Spleen (tissue), 11 donors: ENCODE data around the gene COBLL1. TPM values are rescaled to one million over a fixed set of nuclear protein-coding genes. Genes with fewer than 3 reads are reported as not detected.

ENCODE experiments used
- DNase-seq: peaks from one replicate; pipeline ENCODE4 v3.0.0-alpha.2; 2020
- H3K27ac ChIP-seq, 8 donors: fragments of 200-600 bp; sonication (generic) in 7 of 8; 1 replicate in 4 of 8; 2 replicates in 4 of 8; pipeline versions ENCODE4 v1.5.0 to v1.8.0; 2016 to 2021; ENCODE audit warnings: inconsistent platforms in 4 of 8, mild to moderate bottlenecking in 4 of 8, moderate library complexity in 1 of 8
- H3K27me3 ChIP-seq, 7 donors: fragments of 200-600 bp; sonication (generic) in 6 of 7; replicated peaks in 1 of 7; 1 replicate in 4 of 7; 2 replicates in 3 of 7; pipeline versions ENCODE4 v1.5.0 to v1.8.0; 2016 to 2021; ENCODE audit warnings: inconsistent platforms in 3 of 7, mild to moderate bottlenecking in 1 of 7
- H3K36me3 ChIP-seq, 6 donors: fragments of 200-600 bp; sonication (generic) in 5 of 6; 1 replicate in 4 of 6; 2 replicates in 2 of 6; pipeline versions ENCODE4 v1.5.0 to v1.8.0; 2016 to 2021; ENCODE audit warnings: inconsistent platforms in 2 of 6
- H3K4me1 ChIP-seq, 6 donors: fragments of 200-600 bp; sonication (generic) in 5 of 6; 1 replicate in 3 of 6; 2 replicates in 3 of 6; pipeline versions ENCODE4 v1.5.0 to v1.8.0; 2016 to 2021; ENCODE audit warnings: inconsistent platforms in 3 of 6
- H3K4me3 ChIP-seq, 8 donors: fragments of 200-600 bp; sonication (generic) in 7 of 8; 1 replicate in 4 of 8; 2 replicates in 4 of 8; pipeline versions ENCODE4 v1.5.0 to v1.8.0; 2016 to 2021; ENCODE audit warnings: inconsistent platforms in 4 of 8, mild to moderate bottlenecking in 4 of 8, moderate library complexity in 2 of 8
- H3K9me3 ChIP-seq, 8 donors: fragments of 200-600 bp; sonication (generic) in 7 of 8; 1 replicate in 4 of 8; 2 replicates in 4 of 8; pipeline versions ENCODE4 v1.5.0 to v1.8.0; 2016 to 2021; ENCODE audit warnings: inconsistent platforms in 4 of 8
- CTCF ChIP-seq, 11 experiments: fragments of 200-600 bp in 7 of 11; fragments of 450-650 bp in 4 of 11; sonication (generic) in 4 of 11; IDR thresholded peaks in 8 of 11; conservative IDR thresholded peaks in 3 of 11; 1 replicate in 7 of 11; 2 replicates in 4 of 11; pipeline versions ENCODE4 v1.4.0 to v1.8.0; 2016 to 2021; ENCODE audit warnings: antibody characterized with exemption in 11 of 11, inconsistent platforms in 4 of 11, mild to moderate bottlenecking in 1 of 11
- POLR2A ChIP-seq, 3 donors: fragments of 450-650 bp; IDR thresholded peaks; one replicate each; pipeline ENCODE4 v1.5.1; 2017; ENCODE audit warnings: antibody characterized with exemption in 3 of 3, mild to moderate bottlenecking in 1 of 3
- POLR2AphosphoS5 ChIP-seq, 3 donors: sonication (generic); formaldehyde crosslinking; IDR thresholded peaks; one replicate each; pipeline ENCODE4 v1.5.1; 2017; ENCODE audit warnings: antibody characterized with exemption in 3 of 3
- WGBS, 5 donors: extraction: QIAGEN DNeasy Blood & Tissue Kit in 3 of 5; methylation state at CpG; one replicate each; pipeline versions ENCODE4 v1.1.5 to v1.1.7; 2013 to 2018; 5-methylcytosine and 5-hydroxymethylcytosine counted together
- intact Hi-C: fragments of 100-400 bp; cut with DNase I; formaldehyde crosslinking; loops from one replicate; pipeline ENCODE4 v1.15.0; 2023; ENCODE audit warnings: low total_unique reads
- polyA plus RNA-seq, 3 donors: library from polyadenylated mRNA; stranded (reverse); fragments of 200-250 nt; gene quantifications; one replicate each; pipeline ENCODE4 v1.2.1, GENCODE V29; 2013
- total RNA-seq, 7 donors: library from RNA; depleted of rRNA in 3 of 7; stranded (reverse); fragments of >200 nt in 3 of 7; fragmentation: NEBNext Ultra II Directional in 4 of 7; extraction: Animal tissue kit (Norgen Biotek cat#: 25700) in 4 of 7; gene quantifications; one replicate each; pipeline versions ENCODE4 v1.1.0 to v1.2.1, GENCODE V29; 2016 to 2021
- donor health status: healthy with polysubstance abuse.
- donor health status: DM: no; HTN: no; CAD: no; lungs with moderate emphysema.
- donor health status: DM: no; HTN: no; CAD: no.
- donor health status: Bipolar disorder and iron deficiency.
- donor health status: healthy.
- donor health status: DM: no; HTN: no; CAD: no.
- donor health status: DM: yes; HTN: yes; CAD: no.

Gene COBLL1
- total and polyA plus RNA-seq, 10 donors = 6.4 to 86.8 (median 49.9) TPM

GRCh38 chr2:164785457-164785856 lies 56.2 kb downstream of the COBLL1 start:
- peak overlapping the region in 1 of 8 donors; percentile 5 for H3K27ac ChIP-seq
- H3K36me3 ChIP-seq = no peaks in the 10 kb centered on the region
- 2 to 23% (median 10%) methylated on average over 1 of the region's 1 CpG for WGBS, 5 donors
- TF ChIP-seq CTCF (IDR thresholded peaks at IDR 0.05 in 8 of 11, conservative IDR thresholded peaks at IDR 0.05 in 3 of 11) (no peak), POLR2A (IDR thresholded peaks at IDR 0.05) (no peak), POLR2AphosphoS5 (IDR thresholded peaks at IDR 0.05) (no peak)
- no peak for DNase-seq
- H3K4me1 ChIP-seq = peaks cover 0 to 16% (median 2%) of the 10 kb centered on the region in 6 donors
- intact Hi-C loops = no loop called here
- H3K9me3 ChIP-seq = no peaks in the 10 kb centered on the region
- no peaks in the 10 kb centered on the region for H3K27me3 ChIP-seq
- no peak overlapping the region for H3K4me3 ChIP-seq

DNA sequence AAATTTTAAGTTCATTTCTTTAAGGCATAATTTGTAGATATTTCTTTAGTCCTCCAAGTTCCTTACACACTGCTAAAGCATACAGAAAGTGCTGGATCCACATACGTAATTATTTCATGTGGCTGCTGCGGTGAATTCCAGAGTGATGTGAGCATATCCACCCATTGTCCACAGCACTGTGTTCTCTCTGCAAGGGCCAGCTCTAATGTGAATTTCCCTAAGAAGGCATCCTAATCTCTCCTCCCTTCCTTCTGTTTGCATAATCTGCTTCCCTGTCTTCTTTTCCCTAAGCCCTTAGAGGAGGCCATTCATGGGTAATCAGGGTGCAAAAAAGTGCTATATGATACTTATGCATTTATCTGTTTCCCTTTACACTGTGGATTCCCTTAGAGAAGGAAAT lies 57.2 kb downstream of the COBLL1 start:
- no peaks in the 10 kb centered on the region for H3K27me3 ChIP-seq
- H3K4me1 ChIP-seq = peaks cover 0 to 16% (median 2%) of the 10 kb centered on the region in 6 donors
- 91 to 99% (median 95%) methylated on average over 2 of the region's 2 CpGs for whole genome bisulfite sequencing, 5 donors
- no peak for TF ChIP-seq POLR2A (IDR thresholded peaks at IDR 0.05)
- TF ChIP-seq POLR2AphosphoS5 (IDR thresholded peaks at IDR 0.05) = no peak
- no peak for TF ChIP-seq CTCF (IDR thresholded peaks at IDR 0.05 in 8 of 11, conservative IDR thresholded peaks at IDR 0.05 in 3 of 11)
- H3K9me3 ChIP-seq = no peaks in the 10 kb centered on the region
- H3K4me3 ChIP-seq = no peak overlapping the region
- H3K36me3 ChIP-seq = no peaks in the 10 kb centered on the region
- DNase-seq = no peak
- intact Hi-C loops = no loop called here
- H3K27ac ChIP-seq = no peak overlapping the region

GRCh38 chr2:164782323-164782722 lies 59.3 kb downstream of the COBLL1 start:
- TF ChIP-seq POLR2A (IDR thresholded peaks at IDR 0.05) (no peak), POLR2AphosphoS5 (IDR thresholded peaks at IDR 0.05) (no peak), CTCF (IDR thresholded peaks at IDR 0.05 in 8 of 11, conservative IDR thresholded peaks at IDR 0.05 in 3 of 11) (no peak)
- Histone ChIP-seq H3K27me3 (no peaks in the 10 kb centered on the region), H3K9me3 (no peaks in the 10 kb centered on the region), H3K36me3 (no peaks in the 10 kb centered on the region), H3K27ac (no peak overlapping the region), H3K4me3 (no peak overlapping the region), H3K4me1 (peaks cover 0 to 16% (median 2%) of the 10 kb centered on the region in 6 donors)
- no peak for DNase-seq
- intact Hi-C loops = no loop called here
- WGBS, 5 donors = 79 to 96% (median 82%) methylated on average over 2 of the region's 2 CpGs

GRCh38 chr2:164781394-164781793 lies 60.2 kb downstream of the COBLL1 start:
- WGBS, 5 donors = 43 to 97% (median 85%) methylated on average over 1 of the region's 1 CpG
- Histone ChIP-seq H3K27ac (no peak overlapping the region), H3K4me3 (no peak overlapping the region), H3K9me3 (no peaks in the 10 kb centered on the region), H3K36me3 (no peaks in the 10 kb centered on the region), H3K4me1 (peaks cover 0 to 16% (median 2%) of the 10 kb centered on the region in 6 donors), H3K27me3 (no peaks in the 10 kb centered on the region)
- DNase-seq = no peak
- intact Hi-C loops = no loop called here
- TF ChIP-seq POLR2A (IDR thresholded peaks at IDR 0.05) (no peak), CTCF (IDR thresholded peaks at IDR 0.05 in 8 of 11, conservative IDR thresholded peaks at IDR 0.05 in 3 of 11) (no peak), POLR2AphosphoS5 (IDR thresholded peaks at IDR 0.05) (no peak)
